GM21576 (cell line): ENCODE data around the gene ADGRG6.
"Not testable (repeated sequence)": the region's sequence is repeated elsewhere in the genome, so short reads cannot be mapped to it uniquely, and the experiment has no call there.

Source experiments
- ATAC-seq: cut with Tn5 transposase; IDR thresholded peaks from one replicate; pipeline ENCODE4 v1.9.1; 2021; ENCODE audit warnings: mild to moderate bottlenecking, moderate library complexity; ENCODE audit not compliant: unreplicated experiment

Gene ADGRG6

DNA sequence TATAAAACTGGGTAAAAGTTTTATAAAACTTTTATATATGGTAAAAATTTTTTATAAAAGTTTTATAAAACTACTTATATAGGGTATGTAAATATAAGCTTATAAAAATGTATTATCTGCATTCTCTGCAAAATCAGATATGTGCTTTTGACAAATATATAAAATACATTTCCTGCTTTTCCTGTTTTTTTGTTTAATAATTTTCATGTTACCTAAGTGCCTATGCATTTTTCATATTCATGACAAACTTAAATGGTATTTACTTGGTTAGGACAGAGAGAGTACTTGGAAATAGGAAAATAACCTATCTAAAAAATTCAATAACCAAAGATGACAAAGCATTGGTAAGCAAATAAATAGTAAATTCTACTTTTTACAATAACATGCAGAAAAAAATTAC is 41.2 kb downstream of the ADGRG6 start:
- ATAC-seq = no peak

- no peak for ATAC-seq
Observed at GRCh38 chr6:142343938-142344337, 42.1 kb downstream of the ADGRG6 start.

DNA sequence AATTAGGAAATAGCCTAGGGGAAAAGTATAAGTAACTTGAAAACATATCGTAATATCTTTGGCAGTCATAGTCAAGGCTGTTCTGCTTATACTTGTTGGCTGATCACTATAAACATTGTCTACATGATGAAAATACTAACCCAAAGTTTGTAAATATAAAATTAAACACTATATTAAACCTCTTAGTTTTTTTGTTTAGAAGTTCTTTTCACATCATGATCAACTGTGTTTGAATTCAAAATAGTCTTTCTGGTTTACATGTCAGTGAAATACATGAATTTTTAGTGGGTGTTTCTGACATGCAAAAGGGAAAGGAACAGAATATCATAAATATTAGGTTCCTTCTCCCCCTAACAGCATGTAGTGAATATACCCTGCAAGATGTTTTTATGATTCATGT is 43.5 kb downstream of the ADGRG6 start:
- no peak for ATAC-seq

DNA sequence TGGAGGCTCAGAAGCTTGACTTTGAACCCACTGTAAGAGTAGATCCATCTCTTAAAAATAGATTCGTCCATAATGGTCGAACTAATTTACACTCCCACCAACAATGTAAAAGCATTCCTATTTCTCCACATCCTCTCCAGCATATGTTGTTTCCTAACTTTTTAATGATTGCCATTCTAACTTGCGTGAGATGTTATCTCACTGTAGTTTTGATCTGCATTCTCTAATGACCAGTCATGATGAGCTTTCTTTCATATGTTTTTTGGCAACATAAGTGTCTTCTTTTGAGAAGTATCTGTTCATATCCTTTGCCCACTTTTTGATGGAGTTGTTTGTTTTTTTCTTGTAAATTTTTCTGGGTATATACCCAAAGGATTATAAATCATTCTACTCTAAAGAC is 44.4 kb downstream of the ADGRG6 start:
- not testable (repeated sequence) for ATAC-seq

DNA sequence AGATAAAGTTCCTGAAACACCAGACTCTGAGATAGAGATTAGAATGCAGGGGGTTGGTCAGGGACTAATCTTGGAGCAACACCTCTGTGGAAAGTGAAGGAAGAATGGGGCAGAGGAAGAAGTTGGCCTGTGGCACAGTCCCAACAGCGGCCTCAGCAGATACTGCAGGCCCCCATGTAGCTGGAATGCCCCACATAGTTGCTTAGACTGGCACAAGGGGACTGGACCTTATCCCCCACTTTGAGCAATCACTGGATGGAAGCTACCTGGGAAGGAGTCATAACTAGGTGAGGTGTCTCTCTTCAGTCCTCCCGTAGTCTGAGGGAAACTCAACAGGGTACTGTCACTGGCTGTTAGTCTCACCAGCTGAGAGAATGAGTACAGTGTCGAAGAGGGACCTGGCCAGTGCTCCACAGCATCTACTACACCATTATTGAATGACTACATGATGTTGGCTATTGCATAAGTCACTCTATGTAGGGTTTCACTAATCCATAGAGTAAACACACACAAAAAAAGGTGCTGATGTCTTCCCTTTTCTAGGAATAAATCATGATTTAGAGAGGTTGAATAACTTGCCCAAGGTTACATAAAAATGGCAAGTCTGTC is 47.5 kb downstream of the ADGRG6 start:
- ATAC-seq = no peak

GRCh38 chr6:142350309-142350708 is 48.5 kb downstream of the ADGRG6 start:
- ATAC-seq = no peak

DNA sequence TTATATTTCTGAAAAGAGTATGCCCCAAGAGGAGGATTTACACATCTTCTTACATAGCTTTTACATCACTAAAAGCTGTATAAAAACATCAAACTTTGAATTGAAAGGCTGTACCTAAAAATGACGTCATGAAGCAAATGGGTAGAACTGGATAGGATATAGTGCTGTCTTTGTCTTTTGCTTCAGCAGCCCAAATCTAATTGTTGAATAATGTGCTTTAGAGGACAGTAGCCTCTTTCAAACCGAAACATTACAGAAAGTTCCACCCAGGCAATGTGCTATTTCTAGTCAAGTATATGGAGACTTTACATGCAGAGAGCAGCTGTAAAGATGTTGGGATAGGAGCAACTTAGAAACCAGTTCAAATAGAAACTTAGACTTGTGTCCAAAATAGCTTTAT is 51.9 kb downstream of the ADGRG6 start:
- no peak for ATAC-seq

DNA sequence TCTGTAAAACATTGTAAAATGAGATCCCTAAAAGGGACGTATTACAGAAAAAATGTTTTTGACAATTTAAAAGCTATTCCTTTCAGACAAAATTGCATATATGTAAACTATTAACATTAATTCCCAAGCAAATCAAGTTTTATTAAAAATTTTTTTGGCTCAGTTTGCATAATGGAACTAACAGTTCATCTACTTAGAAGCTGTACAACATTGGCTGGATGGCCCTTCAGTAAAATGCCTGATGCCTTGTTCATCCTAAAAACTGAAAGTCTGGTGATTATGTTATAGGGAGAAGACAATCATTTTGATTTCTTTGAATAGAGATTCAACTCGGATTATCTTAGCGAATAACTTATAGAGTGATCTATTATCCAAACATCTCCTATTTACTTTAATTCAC is 52.8 kb downstream of the ADGRG6 start:
- ATAC-seq = no peak

GRCh38 chr6:142355520-142356174 is 53.8 kb downstream of the ADGRG6 start:
- no peak for ATAC-seq

GRCh38 chr6:142356201-142356883 is 54.5 kb downstream of the ADGRG6 start:
- ATAC-seq = no peak

GRCh38 chr6:142356884-142357225 is 55.0 kb downstream of the ADGRG6 start:
- no peak for ATAC-seq

DNA sequence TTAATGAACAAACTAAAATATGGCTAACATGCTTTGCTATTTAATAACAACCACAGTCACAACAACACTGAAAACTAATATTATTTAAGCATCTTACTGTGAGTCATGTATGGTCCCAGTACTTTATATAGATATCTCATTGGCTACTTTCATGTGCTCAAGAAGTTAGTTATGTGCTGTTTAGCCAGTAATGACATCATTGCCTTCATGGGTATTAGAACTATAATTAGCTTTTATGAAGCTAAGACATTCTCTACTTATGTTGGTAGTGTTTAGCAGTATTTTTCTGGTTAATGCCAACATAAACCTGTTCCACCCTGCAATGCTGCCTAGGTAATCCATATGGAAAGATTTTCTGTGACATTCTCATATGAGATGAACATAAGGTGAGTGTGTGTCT is 56.1 kb downstream of the ADGRG6 start:
- ATAC-seq = no peak

DNA sequence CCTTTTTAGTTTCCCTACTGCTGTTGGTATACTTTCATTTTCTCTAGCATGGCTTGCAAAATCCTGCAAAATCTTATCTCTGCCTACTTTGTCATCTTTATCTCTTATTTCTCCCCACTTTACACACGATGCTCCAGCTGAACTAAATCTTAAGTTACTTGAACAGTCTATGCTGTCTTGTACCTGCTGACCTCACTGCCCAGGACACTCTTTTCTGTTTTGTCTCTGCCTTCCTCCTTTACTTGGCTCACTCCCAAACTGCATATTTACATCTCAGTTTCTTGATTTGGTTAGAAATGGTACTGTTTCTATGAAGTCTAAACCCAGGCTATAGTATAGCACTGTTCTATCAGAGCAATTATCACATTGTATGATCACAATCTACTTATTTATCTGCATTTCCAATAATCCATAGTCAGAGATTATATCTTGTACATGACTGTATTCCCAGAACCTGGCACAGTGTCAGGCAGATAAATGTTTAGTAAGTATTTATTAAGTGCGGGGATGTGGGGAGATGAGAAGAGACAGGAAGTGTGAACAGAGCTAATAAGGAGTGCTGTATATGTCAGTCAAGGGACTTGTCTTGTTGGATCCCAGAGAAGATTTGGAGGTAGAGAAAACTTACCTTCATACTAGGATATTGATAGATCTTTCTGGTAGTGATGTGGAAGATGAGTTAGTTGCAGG is 57.6 kb downstream of the ADGRG6 start:
- ATAC-seq = no peak

GRCh38 chr6:142361345-142361744 is 59.5 kb downstream of the ADGRG6 start:
- no peak for ATAC-seq

GRCh38 chr6:142361779-142362750 is 60.3 kb downstream of the ADGRG6 start:
- ATAC-seq = no peak

GRCh38 chr6:142367061-142367460 is 65.3 kb downstream of the ADGRG6 start:
- no peak for ATAC-seq

GRCh38 chr6:142367501-142368018 is 65.8 kb downstream of the ADGRG6 start:
- no peak for ATAC-seq

DNA sequence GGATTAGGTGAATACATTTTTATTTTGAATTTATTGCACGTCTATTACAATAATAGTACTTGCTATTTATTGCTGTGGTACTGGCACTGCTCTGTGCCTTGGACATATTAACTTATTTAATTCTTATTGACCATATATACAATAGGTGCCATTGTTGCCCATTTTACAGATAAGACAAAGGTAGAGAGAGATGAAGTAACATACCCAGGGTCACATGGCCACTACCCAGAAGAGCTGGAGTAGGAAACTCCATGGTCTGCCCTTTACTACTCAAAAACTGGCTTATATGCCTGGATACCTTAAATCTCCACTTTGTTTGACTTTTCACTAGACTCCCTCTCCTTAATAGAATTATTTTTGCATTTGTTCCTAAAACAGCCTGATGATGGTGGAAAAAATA is 67.5 kb downstream of the ADGRG6 start:
- no peak for ATAC-seq

DNA sequence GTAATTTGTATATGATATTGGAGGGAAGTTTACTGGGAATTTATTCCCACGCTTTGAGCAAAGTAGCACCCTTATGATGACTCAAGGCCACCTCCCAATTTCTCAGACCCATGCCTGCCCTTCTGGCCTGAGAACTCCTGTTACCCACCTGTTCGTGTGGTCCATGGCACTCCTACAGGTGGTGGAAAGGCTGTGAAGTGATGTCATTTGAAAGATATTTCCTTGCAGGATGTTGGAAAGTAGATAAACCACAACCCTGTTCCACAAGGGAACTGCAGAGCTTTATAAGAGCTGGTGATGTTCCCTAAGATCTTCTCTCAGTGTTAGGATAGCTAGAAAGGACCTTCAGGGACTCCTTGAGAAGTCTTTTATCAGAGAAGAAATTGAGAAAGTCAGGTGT is 70.5 kb downstream of the ADGRG6 start:
- no peak for ATAC-seq

- ATAC-seq = no peak
Observed at GRCh38 chr6:142373268-142374090, 71.7 kb downstream of the ADGRG6 start.
